IPS-18a (cell line): Measurements from ENCODE around the gene MYO16.

Source experiments
- H3K27ac ChIP-seq: one replicate; pipeline ENCODE4 v1.5.1; 2013; ENCODE audit warnings: low read length
- H3K27me3 ChIP-seq: one replicate; pipeline ENCODE4 v1.6.1; 2013; ENCODE audit warnings: mild to moderate bottlenecking, low read length; ENCODE audit not compliant: control insufficient read depth, insufficient read depth
- H3K36me3 ChIP-seq: one replicate; pipeline ENCODE4 v1.6.1; 2013; ENCODE audit warnings: low read depth, low read length; ENCODE audit not compliant: control insufficient read depth
- H3K4me1 ChIP-seq: one replicate; pipeline ENCODE4 v1.6.1; 2013; ENCODE audit warnings: low read depth, low read length; ENCODE audit not compliant: control insufficient read depth
- H3K4me3 ChIP-seq: one replicate; pipeline ENCODE4 v1.5.1; 2013; ENCODE audit warnings: low read length
- H3K9ac ChIP-seq: one replicate; pipeline ENCODE4 v1.6.1; 2013; ENCODE audit warnings: mild to moderate bottlenecking, low read length, moderate library complexity
- H3K9me3 ChIP-seq: one replicate; pipeline ENCODE4 v1.6.1; 2013; ENCODE audit warnings: low read depth, low read length; ENCODE audit not compliant: control insufficient read depth

MYO16 gene

DNA sequence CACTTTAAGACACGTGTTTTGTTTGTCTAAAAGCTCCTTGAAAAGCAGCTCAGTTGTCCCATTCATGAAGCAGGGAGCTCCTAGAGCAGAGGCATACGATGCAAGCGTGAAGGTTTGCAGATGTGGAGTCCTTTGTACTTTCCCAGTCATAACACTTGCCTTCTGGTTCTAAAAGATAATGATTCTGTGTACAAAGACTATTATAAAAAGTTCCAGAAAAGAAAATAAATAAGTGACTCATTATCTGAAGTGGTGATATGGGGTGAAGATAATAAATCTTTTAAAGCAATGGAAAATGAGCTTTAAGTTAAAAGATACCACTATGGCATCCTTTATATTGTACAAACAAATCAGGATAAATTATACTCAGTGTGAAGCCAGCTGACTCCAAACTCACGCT, 569.9 kb downstream of the MYO16 start:
- Histone ChIP-seq H3K4me3 (no peak overlapping the region), H3K4me1 (peaks cover 14% of the 10 kb centered on the region), H3K9me3 (no peaks in the 10 kb centered on the region), H3K27ac (no peak overlapping the region), H3K9ac (no peak overlapping the region), H3K27me3 (no peaks in the 10 kb centered on the region), H3K36me3 (no peaks in the 10 kb centered on the region)

DNA sequence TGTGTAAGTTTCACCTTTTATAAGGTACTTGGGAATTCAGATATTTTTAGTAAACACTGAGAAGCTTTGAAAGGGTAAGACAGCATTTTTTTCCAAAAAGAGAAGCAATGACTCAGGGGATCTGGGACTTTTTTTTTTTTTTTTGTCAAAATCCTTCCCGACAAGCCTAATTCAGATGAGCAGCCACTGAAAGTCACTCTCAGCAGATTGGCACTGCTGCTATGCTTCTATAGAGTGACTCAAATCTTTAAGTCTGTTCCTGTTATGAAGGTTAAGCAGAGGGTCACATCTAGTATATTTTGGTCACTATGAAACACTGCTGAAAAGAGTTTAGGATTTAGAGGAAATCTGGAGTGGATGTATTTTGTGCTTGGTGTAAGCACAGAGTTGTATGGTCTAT, 571.1 kb downstream of the MYO16 start:
- no peaks in the 10 kb centered on the region for H3K27me3 ChIP-seq
- no peaks in the 10 kb centered on the region for H3K9me3 ChIP-seq
- no peaks in the 10 kb centered on the region for H3K36me3 ChIP-seq
- no peak overlapping the region for H3K27ac ChIP-seq
- H3K4me3 ChIP-seq = no peak overlapping the region
- peaks cover 14% of the 10 kb centered on the region for H3K4me1 ChIP-seq
- H3K9ac ChIP-seq = no peak overlapping the region

DNA sequence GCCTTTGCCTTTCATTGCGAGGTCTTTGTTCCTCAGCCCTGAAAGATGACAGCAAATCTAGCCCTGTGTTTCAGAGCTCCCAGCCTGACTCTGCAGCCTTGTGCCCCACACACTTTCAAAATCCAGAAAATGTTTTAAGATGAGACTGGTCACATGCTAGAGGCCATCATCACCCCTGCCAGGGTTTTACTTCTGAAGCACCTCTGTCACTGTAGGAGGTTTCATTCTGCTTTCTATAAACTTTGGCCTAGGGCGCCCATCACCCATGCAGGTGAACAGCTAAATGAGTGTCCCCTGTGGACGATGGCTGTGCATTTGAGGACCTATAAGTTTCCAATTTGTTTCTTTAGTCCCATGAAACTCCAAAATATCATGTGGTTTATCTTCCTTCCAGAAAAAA, 574.2 kb downstream of the MYO16 start:
- H3K27ac ChIP-seq = no peak overlapping the region
- H3K9me3 ChIP-seq = no peaks in the 10 kb centered on the region
- no peak overlapping the region for H3K4me3 ChIP-seq

DNA sequence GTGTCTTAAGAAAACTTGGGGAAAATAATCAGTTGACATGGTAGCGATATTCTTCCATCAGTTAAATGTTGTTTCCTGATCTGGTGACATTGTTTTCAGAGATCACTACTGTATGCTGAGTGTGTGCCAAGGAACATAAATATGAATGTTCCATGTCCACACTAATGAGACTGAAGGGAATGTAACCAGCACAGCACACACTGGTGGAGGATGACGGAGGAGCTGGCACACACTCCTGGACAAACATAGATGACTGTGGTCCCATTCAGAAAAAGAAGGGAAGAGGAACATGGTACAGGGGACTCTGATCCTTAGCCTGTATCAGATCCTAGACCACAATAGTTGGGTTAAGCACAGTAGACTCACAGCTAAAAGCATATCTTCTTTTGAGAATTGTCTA, 574.8 kb downstream of the MYO16 start:
- H3K4me3 ChIP-seq = no peak overlapping the region
- H3K9me3 ChIP-seq = no peaks in the 10 kb centered on the region
- H3K27ac ChIP-seq = no peak overlapping the region
- H3K4me1 ChIP-seq = no peaks in the 10 kb centered on the region
- no peaks in the 10 kb centered on the region for H3K36me3 ChIP-seq
- no peaks in the 10 kb centered on the region for H3K27me3 ChIP-seq
- no peak overlapping the region for H3K9ac ChIP-seq

More for the DNA sequence above, 574.2 kb downstream of the MYO16 start:
- Histone ChIP-seq H3K36me3 (no peaks in the 10 kb centered on the region), H3K4me1 (no peaks in the 10 kb centered on the region), H3K27me3 (no peaks in the 10 kb centered on the region), H3K9ac (no peak overlapping the region)

DNA sequence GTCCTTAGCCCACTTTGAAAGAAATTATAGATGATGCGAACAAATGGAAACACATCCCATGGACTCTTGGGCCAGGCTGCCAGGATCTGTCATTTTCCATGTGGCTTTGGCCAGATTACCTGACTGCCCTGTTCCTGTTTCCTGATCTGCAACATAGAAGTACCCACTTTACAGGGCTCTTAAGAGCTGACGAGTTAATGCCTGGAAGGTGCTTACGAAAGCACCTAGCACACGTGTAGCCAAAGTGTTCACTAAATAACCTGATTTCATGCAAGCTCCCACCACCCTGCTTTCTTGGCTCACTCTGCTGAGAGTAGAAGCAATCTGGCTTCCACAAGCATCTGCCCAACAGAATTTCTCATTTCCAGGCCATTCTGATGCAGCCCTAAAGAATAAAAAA, 575.2 kb downstream of the MYO16 start:
- Histone ChIP-seq H3K4me3 (no peak overlapping the region), H3K4me1 (no peaks in the 10 kb centered on the region), H3K36me3 (no peaks in the 10 kb centered on the region), H3K27ac (no peak overlapping the region), H3K27me3 (no peaks in the 10 kb centered on the region), H3K9ac (no peak overlapping the region), H3K9me3 (no peaks in the 10 kb centered on the region)

DNA sequence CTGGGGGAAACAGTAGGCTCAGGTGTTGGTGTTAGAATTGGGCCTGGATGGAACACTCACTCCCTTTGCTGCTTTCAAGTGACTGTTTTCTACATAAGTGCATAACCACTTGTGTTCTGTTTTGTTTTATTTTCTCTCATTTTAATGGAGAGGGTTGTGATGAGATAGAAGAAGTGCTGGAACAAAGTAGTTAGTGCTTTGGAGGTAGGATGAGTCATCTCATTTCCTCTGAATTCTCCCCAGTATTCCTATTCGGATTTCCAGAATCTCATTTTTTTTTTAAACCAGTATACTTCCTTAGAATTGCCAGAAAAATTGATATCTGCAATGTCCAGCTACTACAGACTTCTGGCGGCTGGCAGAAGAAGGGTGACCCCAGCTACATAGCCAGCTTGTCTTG, 575.9 kb downstream of the MYO16 start:
- no peaks in the 10 kb centered on the region for H3K36me3 ChIP-seq
- no peak overlapping the region for H3K4me3 ChIP-seq
- H3K9ac ChIP-seq = no peak overlapping the region
- no peak overlapping the region for H3K27ac ChIP-seq
- no peaks in the 10 kb centered on the region for H3K27me3 ChIP-seq
- H3K4me1 ChIP-seq = no peaks in the 10 kb centered on the region
- H3K9me3 ChIP-seq = no peaks in the 10 kb centered on the region

DNA sequence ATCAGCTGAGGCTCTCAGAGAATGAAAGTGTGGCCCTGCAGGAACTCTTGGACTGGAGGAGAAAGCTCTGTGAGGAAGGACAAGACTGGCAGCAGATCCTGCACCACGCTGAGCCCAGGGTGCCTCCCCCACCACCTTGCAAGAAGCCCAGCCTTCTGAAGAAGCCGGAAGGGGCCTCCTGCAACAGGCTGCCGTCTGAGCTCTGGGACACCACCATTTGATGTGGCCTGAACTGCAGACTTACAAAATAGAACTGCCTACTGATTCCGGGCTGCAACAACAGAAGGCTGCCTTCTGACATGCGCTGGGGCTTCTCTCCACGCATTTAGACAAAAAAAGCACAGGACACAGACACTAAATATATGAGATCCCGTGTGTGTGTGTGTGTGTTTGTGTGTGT, 577.2 kb downstream of the MYO16 start:
- H3K36me3 ChIP-seq = no peaks in the 10 kb centered on the region
- no peak overlapping the region for H3K4me3 ChIP-seq
- no peak overlapping the region for H3K9ac ChIP-seq
- no peaks in the 10 kb centered on the region for H3K4me1 ChIP-seq
- no peak overlapping the region for H3K27ac ChIP-seq
- H3K9me3 ChIP-seq = no peaks in the 10 kb centered on the region
- no peaks in the 10 kb centered on the region for H3K27me3 ChIP-seq

DNA sequence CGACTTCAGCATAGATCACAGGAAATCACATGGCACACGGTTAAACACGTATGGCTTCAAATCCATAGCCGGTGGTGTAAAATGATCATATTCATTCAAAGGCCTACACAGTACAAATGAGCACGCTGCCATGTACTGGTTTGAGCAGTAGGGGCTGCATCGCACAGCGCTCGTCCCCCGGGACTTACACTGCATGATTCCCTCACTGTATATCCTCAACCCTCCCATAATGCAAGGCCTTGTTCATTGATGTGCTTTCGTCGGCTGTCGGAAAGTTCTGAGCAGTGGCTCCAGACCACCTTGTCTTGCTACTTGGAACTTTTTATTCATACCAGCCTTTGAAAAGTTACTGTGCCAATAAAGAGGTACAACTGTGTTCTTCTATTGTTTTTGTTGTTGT, 578.2 kb downstream of the MYO16 start:
- Histone ChIP-seq H3K27ac (no peak overlapping the region), H3K9ac (no peak overlapping the region), H3K9me3 (no peaks in the 10 kb centered on the region), H3K4me3 (no peak overlapping the region), H3K4me1 (no peaks in the 10 kb centered on the region), H3K36me3 (no peaks in the 10 kb centered on the region), H3K27me3 (no peaks in the 10 kb centered on the region)

DNA sequence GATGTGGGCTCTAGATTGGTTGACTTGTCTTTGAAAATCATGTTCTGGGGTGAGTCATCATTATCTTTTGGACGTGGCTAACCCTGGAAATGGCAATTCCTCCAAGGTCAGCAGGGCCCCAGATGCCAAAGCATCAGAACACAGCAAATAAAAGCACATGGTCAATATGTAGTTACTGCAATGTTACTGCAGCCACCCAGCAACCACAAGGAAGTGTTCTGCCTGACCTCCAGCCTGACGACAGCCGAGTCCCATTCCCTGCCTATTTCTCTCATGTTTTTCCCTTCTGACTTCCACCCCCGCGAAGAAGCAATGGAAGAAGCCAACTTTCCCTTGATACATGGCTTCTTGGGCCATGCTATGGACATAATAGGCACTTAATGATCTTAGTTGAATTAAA, 579.1 kb downstream of the MYO16 start:
- Histone ChIP-seq H3K36me3 (no peaks in the 10 kb centered on the region), H3K9ac (no peak overlapping the region), H3K4me1 (no peaks in the 10 kb centered on the region), H3K9me3 (no peaks in the 10 kb centered on the region), H3K27ac (no peak overlapping the region), H3K4me3 (no peak overlapping the region), H3K27me3 (no peaks in the 10 kb centered on the region)

DNA sequence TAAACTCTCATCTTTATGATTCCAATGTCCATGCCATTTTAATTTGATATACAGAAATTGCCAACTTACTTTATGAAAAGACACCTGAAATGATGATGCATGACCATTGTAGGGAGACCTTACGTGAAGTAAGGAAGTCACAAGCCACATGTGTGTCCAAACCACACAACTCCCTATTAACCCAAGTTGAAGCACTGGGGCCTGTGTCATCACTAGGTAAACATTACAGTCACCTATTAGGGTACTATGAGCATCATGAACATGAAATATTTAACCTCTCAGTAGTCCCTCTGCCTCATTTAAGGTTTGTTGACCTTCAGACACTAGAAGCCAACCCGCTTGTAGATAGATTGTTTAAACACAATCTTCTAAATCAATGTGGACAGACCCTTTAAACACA, 580.1 kb downstream of the MYO16 start:
- no peaks in the 10 kb centered on the region for H3K4me1 ChIP-seq
- H3K27me3 ChIP-seq = no peaks in the 10 kb centered on the region
- H3K36me3 ChIP-seq = no peaks in the 10 kb centered on the region
- H3K9me3 ChIP-seq = no peaks in the 10 kb centered on the region
- H3K9ac ChIP-seq = no peak overlapping the region
- H3K4me3 ChIP-seq = no peak overlapping the region
- H3K27ac ChIP-seq = no peak overlapping the region

DNA sequence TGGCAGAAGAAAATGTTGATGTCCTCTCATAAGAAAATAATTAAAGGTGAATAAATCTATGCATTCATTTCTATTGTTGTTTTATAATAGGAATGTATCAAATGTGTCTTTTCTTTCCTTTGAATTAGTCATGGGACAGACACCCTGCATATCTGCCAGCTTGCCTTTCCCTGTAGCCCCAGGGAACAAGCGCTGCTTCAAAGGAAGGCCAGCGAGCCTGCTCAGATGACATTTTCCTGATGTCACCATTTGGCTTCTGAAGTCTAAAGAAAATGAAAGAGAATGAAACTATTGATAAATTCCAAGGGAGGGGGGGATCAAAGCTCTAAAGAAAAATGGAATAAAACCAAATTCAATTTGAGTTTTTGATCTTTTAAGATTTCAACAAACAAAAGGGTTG, 582.2 kb downstream of the MYO16 start:
- H3K36me3 ChIP-seq = no peaks in the 10 kb centered on the region
- no peak overlapping the region for H3K27ac ChIP-seq
- H3K9me3 ChIP-seq = no peaks in the 10 kb centered on the region
- no peaks in the 10 kb centered on the region for H3K27me3 ChIP-seq
- H3K4me1 ChIP-seq = no peaks in the 10 kb centered on the region
- no peak overlapping the region for H3K4me3 ChIP-seq
- no peak overlapping the region for H3K9ac ChIP-seq

DNA sequence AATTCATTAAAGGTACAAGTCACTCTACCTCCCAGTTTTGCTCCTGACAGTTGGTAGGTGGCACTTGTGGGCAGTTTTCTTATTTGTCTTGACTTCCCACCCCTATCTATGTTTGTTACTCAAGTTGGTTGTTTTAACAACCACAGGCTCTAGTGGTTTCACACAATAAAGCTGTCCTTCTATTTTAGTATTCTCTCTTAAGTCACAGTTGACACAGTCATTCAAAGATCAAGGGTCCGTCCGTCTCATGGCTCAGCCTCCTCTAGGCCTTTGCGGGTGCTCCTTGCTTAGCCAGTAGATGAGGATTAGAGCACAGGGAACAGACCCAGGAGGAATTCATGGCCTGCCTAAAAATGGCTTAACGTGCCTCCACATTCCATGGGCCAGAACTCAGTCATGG, 583.2 kb downstream of the MYO16 start:
- H3K9me3 ChIP-seq = no peaks in the 10 kb centered on the region
- no peak overlapping the region for H3K4me3 ChIP-seq
- H3K4me1 ChIP-seq = no peaks in the 10 kb centered on the region
- H3K27ac ChIP-seq = no peak overlapping the region
- H3K36me3 ChIP-seq = no peaks in the 10 kb centered on the region
- no peaks in the 10 kb centered on the region for H3K27me3 ChIP-seq
- H3K9ac ChIP-seq = no peak overlapping the region

DNA sequence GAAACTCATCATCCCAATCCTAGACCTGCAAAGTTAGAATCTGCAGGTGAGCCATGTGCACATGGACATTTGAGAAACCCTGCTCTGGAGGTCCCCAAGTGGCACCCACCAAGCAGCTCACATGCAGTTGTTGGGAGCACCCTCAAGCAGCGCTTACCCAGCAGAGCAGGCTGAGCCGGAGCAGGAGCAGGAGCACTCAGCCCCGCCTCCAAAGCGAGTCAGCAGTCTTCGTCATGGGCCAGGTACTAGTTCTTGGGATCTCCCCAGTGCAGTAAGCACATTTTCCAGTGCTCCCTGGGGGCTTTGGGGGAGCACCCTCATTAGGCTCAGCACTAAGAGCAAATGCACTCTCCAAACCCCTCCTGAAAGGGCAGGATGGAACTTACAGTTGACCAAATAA, 584.3 kb downstream of the MYO16 start:
- no peaks in the 10 kb centered on the region for H3K27me3 ChIP-seq
- no peaks in the 10 kb centered on the region for H3K9me3 ChIP-seq
- no peaks in the 10 kb centered on the region for H3K36me3 ChIP-seq
- no peak overlapping the region for H3K27ac ChIP-seq
- no peak overlapping the region for H3K9ac ChIP-seq
- H3K4me1 ChIP-seq = no peaks in the 10 kb centered on the region
- no peak overlapping the region for H3K4me3 ChIP-seq
